ENCODE results near the gene TIGD1.
A peak's percentile ranks its signal among the peaks of the same experiment; 100 is the strongest.

DNA sequence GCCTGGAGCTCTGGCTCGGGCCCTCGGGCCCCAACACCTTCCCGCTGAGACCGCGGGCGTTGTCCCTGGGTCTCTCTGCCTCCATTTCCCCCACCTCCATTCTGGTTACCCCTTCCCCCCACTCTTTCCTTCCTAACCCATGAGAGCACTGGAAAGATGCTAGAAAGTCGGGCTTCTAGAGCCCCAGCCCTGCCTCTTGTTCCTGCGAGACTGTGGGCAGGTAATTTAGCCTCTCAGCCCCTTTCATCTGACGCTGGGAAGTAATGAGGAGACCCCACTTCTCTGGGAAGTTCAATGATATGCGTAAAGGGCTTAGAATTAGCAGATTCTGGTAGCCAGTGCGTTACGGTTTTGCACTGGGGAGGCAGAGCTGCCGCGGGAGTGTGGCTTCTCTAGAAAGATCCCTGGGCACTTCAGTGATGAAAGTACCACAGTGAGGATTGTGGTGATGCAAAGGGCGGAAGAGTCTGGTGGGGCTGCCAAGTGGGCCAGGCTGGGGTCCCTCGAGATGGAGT is 46.5 kb downstream of the TIGD1 start:
- TF ChIP-seq, protein P1, sequence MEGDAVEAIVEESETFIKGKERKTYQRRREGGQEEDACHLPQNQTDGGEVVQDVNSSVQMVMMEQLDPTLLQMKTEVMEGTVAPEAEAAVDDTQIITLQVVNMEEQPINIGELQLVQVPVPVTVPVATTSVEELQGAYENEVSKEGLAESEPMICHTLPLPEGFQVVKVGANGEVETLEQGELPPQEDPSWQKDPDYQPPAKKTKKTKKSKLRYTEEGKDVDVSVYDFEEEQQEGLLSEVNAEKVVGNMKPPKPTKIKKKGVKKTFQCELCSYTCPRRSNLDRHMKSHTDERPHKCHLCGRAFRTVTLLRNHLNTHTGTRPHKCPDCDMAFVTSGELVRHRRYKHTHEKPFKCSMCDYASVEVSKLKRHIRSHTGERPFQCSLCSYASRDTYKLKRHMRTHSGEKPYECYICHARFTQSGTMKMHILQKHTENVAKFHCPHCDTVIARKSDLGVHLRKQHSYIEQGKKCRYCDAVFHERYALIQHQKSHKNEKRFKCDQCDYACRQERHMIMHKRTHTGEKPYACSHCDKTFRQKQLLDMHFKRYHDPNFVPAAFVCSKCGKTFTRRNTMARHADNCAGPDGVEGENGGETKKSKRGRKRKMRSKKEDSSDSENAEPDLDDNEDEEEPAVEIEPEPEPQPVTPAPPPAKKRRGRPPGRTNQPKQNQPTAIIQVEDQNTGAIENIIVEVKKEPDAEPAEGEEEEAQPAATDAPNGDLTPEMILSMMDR (optimal IDR thresholded peaks at IDR 0.05 in 1 of 3, IDR thresholded peaks at IDR 0.05 in 1 of 3, conservative IDR thresholded peaks at IDR 0.05 in 1 of 3; ENCODE audit: extremely low read depth in 1 of 3, insufficient read depth in 2 of 3, low read length in 3 of 3) = no peak
- peak; percentile 98 for TF ChIP-seq EZH2 (IDR thresholded peaks at IDR 0.05; ENCODE audit: low read length)

Measured in keratinocyte (primary cell).